GM19328 (cell line): ENCODE data around the gene BRIP1.
A peak's percentile ranks its signal among the peaks of the same experiment; 100 is the strongest.
"Not testable (repeated sequence)": the region's sequence is repeated elsewhere in the genome, so short reads cannot be mapped to it uniquely, and the experiment has no call there.

Experiments
- ATAC-seq: cut with Tn5 transposase; IDR thresholded peaks from one replicate; pipeline ENCODE4 v1.9.1; 2021; ENCODE audit warnings: mild to moderate bottlenecking, moderate library complexity; ENCODE audit not compliant: unreplicated experiment

BRIP1 gene

GRCh38 chr17:61867033-61867432, 3.7 kb upstream of the BRIP1 start:
- no peak for ATAC-seq

GRCh38 chr17:61863801-61864126, 436 bp upstream of the BRIP1 start:
- peak; percentile 17 for ATAC-seq

- no peak for ATAC-seq
Observed at GRCh38 chr17:61862105-61862574, 1.2 kb downstream of the BRIP1 start.

DNA sequence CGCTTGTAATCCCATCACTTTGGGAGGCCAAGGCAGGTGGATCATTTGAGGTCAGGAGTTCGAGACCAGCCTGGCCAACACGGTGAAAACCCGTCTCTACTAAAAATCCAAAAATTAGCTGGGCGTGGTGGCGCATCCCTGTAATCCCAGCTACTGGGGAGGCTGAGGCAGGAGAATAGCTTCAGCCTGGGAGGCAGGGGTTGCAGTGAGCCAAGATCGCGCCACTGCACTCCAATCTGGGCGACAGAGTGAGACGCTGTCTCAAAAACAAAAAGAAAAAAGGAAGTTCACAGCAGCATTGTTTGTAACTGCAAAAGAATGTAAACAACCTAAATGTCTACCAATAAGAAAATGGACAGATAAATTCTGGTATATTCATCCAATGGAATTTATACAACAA, 2.9 kb downstream of the BRIP1 start:
- ATAC-seq = not testable (repeated sequence)

- no peak for ATAC-seq
Observed at GRCh38 chr17:61856035-61856434, 7.3 kb downstream of the BRIP1 start.

- no peak for ATAC-seq
Observed at GRCh38 chr17:61852857-61853256, 10.5 kb downstream of the BRIP1 start.

DNA sequence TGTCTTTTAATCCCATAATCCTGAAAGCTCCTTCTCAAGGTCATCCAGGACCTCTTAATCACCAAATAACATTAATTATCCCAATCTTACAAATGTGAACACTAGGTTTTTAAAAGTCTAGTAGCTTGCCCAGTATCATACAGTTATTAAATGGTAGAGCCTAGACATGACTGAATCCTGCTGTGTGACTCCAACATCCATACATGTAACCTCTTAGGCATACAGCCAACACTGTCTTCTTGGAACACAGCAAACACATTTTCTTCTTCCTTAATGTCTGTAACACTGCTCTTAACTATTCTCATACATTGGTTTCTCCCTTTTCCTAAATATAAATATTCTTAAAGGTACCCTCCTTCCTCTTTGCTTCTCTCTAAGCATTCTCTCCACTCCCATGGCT, 13.7 kb downstream of the BRIP1 start:
- no peak for ATAC-seq

GRCh38 chr17:61848896-61849295, 14.4 kb downstream of the BRIP1 start:
- ATAC-seq = no peak

DNA sequence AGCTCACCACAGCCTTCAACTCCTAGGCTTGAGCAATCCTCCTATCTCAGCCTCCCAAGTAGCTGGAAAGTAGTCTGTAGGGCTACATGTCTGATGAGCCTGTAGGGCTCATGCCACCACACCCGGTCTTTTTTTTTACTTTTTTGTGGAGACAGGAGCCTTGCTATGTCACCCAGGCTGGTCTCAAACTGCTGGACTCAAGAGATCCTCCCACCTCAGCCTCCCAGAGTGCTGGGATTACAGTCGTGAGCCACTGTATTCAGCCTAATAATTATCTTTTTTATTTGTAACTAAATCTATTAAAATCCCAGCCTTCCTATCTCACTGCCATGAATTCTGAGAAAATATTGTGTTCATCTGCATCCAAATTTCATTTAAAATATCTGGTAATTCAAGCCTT, 15.1 kb downstream of the BRIP1 start:
- no peak for ATAC-seq

GRCh38 chr17:61847659-61848058, 15.7 kb downstream of the BRIP1 start:
- no peak for ATAC-seq

GRCh38 chr17:61846761-61847375, 16.5 kb downstream of the BRIP1 start:
- ATAC-seq = no peak

DNA sequence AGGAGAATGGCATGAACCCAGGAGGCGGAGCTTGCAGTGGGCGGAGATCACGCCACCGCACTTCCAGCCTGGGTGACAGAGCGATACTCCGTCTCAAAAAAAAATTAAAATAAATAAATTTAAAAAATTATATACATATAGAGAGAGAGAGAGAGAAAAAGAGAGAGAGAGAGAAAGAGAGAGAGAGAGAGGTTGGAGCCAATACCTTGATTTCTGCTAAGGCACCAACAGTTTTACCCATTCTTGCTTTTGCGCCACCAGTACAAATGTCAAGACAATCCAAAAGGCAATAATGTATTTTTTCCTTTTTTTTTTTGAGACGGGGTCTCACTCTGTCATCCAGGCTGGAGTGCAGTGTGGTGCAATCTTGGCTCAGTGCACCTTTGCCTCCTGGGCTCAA, 17.2 kb downstream of the BRIP1 start:
- ATAC-seq = no peak

DNA sequence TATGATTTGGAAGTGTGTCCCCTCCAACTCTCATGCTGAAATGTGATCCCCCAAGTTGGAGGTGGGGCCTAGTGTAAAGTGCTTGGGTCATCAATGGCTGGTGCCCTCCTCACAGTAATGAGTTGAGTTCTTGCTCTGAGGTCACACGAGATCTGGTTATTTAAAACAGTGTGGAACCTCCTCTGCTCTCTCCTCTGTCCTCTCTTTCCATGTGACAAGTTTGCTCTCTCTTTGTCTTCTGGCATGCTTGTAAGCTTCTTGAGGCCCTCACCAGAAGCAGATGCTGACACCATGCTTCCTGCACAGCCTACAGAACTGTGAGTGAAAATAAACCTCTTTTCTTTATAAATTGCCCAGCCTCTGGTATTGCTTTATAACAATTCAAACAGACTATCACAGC, 19.9 kb downstream of the BRIP1 start:
- no peak for ATAC-seq

GRCh38 chr17:61842899-61843298, 20.4 kb downstream of the BRIP1 start:
- ATAC-seq = no peak

DNA sequence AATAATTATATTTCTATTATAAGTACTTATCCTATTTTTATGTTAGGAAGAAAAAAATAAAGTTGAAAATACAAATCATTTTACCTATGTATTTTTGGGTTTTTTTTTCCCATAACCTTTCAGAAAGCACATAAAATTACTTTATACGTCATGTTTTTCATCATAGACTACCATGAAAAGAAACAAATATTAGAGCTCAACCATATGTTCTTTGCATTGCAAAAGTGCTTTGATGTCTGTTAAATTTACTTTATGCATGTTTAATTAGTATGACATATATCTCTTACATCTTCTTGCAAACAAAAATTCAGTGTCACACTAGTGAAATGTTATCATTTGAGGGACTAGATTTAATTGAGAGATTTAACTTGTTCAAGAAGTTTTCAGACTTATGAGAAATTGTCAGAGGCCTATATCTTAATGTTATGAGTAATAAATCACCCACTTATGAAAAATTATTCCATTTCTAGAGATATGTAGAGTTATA, 24.0 kb downstream of the BRIP1 start:
- no peak for ATAC-seq

DNA sequence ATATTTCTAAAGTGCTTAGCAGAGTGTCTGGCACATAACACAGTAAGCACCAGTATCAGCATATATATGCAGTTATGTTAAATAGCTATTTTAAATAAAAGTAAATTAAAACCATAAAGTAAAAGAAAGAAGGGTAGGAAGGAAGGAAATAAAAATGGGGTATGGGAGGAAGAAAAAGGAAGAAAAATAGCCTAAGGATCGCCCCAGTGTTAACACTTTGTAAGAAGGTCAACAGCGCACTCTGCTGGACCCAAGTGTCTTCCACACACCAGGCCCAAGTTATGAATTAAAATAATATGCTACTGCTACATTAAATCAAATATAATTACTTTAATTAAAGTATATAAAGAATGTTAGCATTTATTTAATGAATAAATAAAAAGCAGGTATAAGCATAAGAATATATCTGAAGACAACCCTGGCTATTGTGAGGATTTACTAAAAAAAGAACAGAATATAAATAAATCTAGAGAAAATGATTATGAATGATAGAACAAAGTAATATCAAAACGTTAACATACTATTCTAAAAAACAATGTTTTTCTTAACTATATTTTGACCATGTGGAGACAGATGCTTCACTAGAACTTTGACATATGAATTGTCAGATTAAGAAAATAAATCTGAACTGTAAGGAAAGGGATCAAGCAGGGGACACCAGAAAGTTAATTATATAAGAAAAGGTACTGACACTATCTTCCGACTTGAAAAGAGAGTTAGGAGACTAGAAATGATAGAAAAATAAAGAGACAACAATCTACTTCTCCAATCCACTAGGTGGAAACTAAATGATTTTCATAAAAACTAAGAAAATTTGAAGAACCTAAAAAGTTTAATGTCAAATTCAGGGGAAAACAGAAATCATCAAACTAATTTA, 25.9 kb downstream of the BRIP1 start:
- no peak for ATAC-seq

- ATAC-seq = no peak
Observed at GRCh38 chr17:61836266-61837174, 26.8 kb downstream of the BRIP1 start.

DNA sequence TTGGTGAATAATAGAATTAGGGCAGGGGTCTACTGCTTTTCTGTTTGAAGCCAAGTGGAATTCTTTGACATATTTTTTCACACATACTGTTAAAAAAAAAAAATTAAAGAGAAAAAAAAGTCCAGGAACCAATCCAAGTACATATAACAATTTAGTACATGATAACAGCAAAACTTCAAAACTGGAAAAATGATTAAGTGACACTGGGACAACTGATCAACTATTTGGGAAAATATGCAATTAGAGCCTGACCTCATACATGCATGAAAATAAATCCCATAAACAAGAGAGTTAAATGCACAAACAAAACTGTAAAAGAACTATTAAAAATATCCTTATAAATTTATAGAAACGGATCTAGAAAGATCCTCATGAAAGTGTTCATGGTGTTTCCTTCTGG, 27.7 kb downstream of the BRIP1 start:
- no peak for ATAC-seq

DNA sequence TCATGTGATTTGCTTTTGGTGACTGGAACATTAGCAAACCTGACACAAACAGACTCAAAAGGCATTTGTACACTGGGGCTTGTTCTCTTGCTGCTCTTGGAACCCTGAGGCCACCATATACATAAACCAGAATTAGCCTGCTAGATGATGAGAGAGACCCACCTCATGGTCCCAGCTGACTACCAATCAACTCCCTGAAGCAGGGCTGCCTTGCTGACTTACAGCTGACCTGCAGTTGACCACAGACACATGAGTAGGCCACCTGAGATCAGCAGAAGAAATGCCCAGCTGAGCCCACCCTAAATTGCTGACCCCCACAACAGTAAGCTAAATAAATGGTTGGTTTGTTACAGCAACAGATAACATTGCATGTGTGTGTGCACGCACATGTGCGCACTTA, 28.7 kb downstream of the BRIP1 start:
- no peak for ATAC-seq

DNA sequence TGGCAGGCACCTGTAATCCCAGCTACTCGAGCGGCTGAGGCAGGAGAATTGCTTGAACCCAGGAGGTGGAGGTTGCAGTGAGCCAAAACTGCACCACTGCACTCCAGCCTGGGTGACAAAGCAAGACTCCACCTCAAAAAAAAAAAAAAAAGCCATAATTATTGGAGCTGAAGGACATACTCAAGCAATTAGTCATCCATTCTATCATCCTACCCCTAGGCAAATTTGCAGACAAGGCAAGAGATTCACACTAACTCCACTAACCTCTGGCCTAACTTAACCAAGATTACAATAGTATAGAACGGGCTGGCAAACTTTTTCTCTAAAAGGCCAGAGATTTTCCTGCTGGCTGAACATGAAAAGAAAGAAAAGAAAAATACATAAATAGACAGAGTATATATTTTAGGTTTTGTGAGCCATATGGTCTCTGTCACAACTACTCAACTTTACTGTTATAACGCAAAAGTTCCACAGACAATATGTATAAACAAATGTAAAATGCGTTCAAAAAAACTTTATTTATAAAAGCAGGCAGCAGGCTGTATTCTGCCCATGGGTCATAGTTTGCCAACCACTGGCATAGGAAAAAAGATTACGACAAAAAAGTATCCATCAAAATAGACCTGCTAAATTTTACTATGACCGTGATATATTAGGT, 29.7 kb downstream of the BRIP1 start:
- no peak for ATAC-seq

DNA sequence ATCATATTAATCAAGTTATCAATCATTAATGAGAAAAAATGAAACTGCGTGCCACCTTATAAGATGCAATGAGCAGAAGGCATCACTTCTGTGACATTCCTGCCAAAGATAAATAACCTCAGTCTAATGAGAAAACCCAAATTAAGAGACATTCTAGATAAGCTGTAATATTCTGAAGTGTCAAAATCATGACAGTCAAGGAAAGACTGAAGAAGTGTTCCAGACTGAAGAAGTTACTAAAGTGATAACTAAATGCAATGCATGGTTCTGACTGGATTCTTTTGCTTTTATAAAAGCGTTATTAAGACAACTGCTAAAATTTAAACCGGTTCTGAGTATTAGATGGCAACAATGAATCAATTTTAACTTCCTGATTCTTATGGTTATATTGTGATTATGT, 30.9 kb downstream of the BRIP1 start:
- no peak for ATAC-seq
